ENCODE data around the gene TMEM184A. TPM values are rescaled to one million over a fixed set of nuclear protein-coding genes. Genes with fewer than 3 reads are reported as not detected.

The TMEM184A gene
- total RNA-seq, 2 donors from 2014 or later, result 4.6 to 5.1 TPM

DNA sequence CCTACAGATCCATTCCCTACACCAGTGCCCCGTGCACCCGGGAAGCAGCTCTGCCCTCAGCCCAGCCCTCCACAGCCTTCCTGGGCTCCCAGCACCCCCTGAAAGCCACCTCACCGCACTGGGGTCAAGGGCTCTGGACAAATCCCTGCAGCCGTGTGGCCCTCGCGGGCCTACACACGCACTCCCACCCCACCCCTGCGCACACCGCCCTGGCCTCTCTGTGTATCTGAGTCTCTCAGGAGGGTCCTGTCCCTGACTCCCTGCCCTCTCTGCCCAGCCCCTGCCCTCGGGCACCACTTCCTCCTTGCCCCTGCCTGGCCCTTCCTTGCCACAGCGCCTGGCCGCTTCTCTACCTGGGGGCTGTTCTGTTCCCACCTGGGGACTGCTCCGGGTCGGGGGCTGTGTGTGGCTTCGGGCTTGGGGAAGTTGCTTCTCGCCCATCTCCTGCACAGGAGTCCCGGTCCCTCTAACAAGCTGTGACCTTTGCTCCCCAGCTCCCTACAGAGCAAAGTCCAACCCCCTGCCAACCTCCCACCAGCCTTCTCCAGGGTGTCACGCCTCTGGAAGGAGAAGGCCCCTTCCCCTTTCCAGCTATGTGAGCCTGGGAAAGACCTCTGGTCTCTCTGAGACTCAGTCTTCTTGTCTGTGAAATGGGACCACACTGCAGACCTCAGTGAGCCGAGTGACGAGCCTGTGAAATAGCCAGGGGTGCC, 1.5 kb downstream of the TMEM184A start:
- Mint-ChIP-seq H3K27ac (peak overlapping the region; percentile 44), H3K4me1 (peaks cover 14% of the 10 kb centered on the region), H3K9me3 (no peaks in the 10 kb centered on the region), H3K27me3 (ENCODE audit: insufficient read depth) (no peaks in the 10 kb centered on the region), H3K36me3 (ENCODE audit: low read depth) (no peaks in the 10 kb centered on the region), H3K4me3 (no peak overlapping the region)
- WGBS, 2 experiments (ENCODE audit: insufficient coverage in 1 of 2, insufficient read length in 1 of 2), result 90 to 93% methylated on average over 13 to 20 of the region's 20 CpGs
- Histone ChIP-seq H3K4me3 (ENCODE audit: low read length) (no peak overlapping the region), H3K9me3 (ENCODE audit: control insufficient read depth, low read length) (no peaks in the 10 kb centered on the region), H3K4me1 (ENCODE audit: control insufficient read depth, insufficient read depth, low read length) (no peaks in the 10 kb centered on the region), H3K27me3 (ENCODE audit: control insufficient read depth, insufficient read depth, low read length, poor library complexity, severe bottlenecking) (no peaks in the 10 kb centered on the region), H3K36me3 (ENCODE audit: control insufficient read depth, insufficient read depth, low read length) (no peaks in the 10 kb centered on the region), H3K9ac (ENCODE audit: extremely low read depth, low read length, poor library complexity, severe bottlenecking) (no peak overlapping the region), H3K27ac (ENCODE audit: low read depth, low read length) (no peak overlapping the region)
- TF ChIP-seq, protein P1, sequence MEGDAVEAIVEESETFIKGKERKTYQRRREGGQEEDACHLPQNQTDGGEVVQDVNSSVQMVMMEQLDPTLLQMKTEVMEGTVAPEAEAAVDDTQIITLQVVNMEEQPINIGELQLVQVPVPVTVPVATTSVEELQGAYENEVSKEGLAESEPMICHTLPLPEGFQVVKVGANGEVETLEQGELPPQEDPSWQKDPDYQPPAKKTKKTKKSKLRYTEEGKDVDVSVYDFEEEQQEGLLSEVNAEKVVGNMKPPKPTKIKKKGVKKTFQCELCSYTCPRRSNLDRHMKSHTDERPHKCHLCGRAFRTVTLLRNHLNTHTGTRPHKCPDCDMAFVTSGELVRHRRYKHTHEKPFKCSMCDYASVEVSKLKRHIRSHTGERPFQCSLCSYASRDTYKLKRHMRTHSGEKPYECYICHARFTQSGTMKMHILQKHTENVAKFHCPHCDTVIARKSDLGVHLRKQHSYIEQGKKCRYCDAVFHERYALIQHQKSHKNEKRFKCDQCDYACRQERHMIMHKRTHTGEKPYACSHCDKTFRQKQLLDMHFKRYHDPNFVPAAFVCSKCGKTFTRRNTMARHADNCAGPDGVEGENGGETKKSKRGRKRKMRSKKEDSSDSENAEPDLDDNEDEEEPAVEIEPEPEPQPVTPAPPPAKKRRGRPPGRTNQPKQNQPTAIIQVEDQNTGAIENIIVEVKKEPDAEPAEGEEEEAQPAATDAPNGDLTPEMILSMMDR (conservative IDR thresholded peaks at IDR 0.05), result no peak
- no peak for DNase-seq

DNA sequence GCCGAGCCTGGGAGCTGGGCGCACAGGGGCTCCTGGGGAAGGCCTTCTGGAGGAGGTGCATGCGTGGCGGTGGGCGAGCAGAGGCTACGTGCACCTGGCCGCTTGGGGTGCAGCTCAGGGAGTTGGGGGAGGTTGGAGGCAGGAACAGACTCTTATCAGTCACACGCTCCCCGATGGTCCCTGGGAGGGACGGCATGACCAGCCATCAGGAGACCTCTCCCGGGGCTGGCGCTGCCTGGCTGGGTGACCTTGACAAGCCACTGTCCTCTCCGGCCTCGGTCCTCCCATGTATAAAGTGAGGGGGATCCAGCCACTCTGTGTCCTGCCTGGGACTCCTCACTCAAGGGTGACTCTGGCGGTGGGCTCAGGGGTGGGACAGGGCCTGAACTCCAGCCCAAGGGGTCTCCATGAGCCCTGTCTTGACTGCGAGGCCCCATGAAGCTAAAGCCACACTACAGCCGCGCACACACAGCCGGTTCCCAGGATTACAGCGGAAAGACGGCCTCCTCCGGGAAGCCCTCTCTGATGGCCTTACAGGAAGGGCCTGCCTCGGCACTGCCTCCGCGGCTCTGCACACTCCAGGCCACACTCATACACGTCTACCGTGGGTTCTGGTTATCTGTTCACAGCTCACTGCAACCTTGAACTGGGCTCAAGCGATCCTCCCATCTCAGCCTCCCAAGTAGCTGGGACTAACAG, 2.3 kb downstream of the TMEM184A start:
- Histone ChIP-seq H3K9me3 (ENCODE audit: control insufficient read depth, low read length) (no peaks in the 10 kb centered on the region), H3K4me1 (ENCODE audit: control insufficient read depth, insufficient read depth, low read length) (no peaks in the 10 kb centered on the region), H3K9ac (ENCODE audit: extremely low read depth, low read length, poor library complexity, severe bottlenecking) (no peak overlapping the region), H3K27me3 (ENCODE audit: control insufficient read depth, insufficient read depth, low read length, poor library complexity, severe bottlenecking) (no peaks in the 10 kb centered on the region), H3K36me3 (ENCODE audit: control insufficient read depth, insufficient read depth, low read length) (no peaks in the 10 kb centered on the region), H3K4me3 (ENCODE audit: low read length) (no peak overlapping the region), H3K27ac (ENCODE audit: low read depth, low read length) (no peak overlapping the region)
- Mint-ChIP-seq H3K27me3 (ENCODE audit: insufficient read depth) (no peaks in the 10 kb centered on the region), H3K4me1 (peaks cover 14% of the 10 kb centered on the region), H3K9me3 (no peaks in the 10 kb centered on the region), H3K27ac (peak overlapping the region; percentile 21), H3K36me3 (ENCODE audit: low read depth) (no peaks in the 10 kb centered on the region), H3K4me3 (no peak overlapping the region)
- TF ChIP-seq, protein P1 (conservative IDR thresholded peaks at IDR 0.05), result no peak
- DNase-seq, result no peak
- WGBS, 2 experiments (ENCODE audit: insufficient coverage in 1 of 2, insufficient read length in 1 of 2), result 90 to 92% methylated on average over 16 to 28 of the region's 28 CpGs

DNA sequence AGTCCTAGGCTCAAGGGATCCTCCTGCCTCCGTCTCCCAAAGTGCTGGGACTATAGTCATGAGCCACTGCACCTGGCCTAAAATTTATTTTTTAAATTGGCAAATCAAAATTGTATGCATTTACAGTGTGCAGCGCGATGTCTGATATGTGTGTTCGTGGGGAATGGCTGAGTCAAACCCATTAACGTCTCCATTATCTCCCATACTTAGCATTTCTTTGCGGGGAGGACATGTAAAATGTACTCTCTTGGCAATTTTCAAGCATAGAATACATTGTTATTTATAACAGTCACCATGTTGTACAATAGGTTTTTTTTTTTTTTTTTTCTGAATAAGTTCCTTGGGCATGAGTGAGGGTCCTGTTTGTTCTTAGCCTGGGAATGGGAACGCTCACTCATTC, 3.8 kb downstream of the TMEM184A start:
- no peak overlapping the region for H3K9ac ChIP-seq (ENCODE audit: extremely low read depth, low read length, poor library complexity, severe bottlenecking)
- no peaks in the 10 kb centered on the region for H3K36me3 ChIP-seq (ENCODE audit: control insufficient read depth, insufficient read depth, low read length)
- WGBS, 2 experiments (ENCODE audit: insufficient coverage in 1 of 2, insufficient read length in 1 of 2), result 97% methylated on average over 7 of the region's 7 CpGs
- Mint-ChIP-seq H3K27ac (no peak overlapping the region), H3K4me1 (peaks cover 14% of the 10 kb centered on the region), H3K9me3 (no peaks in the 10 kb centered on the region), H3K4me3 (no peak overlapping the region), H3K36me3 (ENCODE audit: low read depth) (no peaks in the 10 kb centered on the region), H3K27me3 (ENCODE audit: insufficient read depth) (no peaks in the 10 kb centered on the region)
- TF ChIP-seq, protein P1 (conservative IDR thresholded peaks at IDR 0.05), result no peak
- no peaks in the 10 kb centered on the region for H3K9me3 ChIP-seq (ENCODE audit: control insufficient read depth, low read length)
- no peaks in the 10 kb centered on the region for H3K27me3 ChIP-seq (ENCODE audit: control insufficient read depth, insufficient read depth, low read length, poor library complexity, severe bottlenecking)
- no peak for DNase-seq
- no peaks in the 10 kb centered on the region for H3K4me1 ChIP-seq (ENCODE audit: control insufficient read depth, insufficient read depth, low read length)
- H3K4me3 ChIP-seq (ENCODE audit: low read length), result no peak overlapping the region
- no peak overlapping the region for H3K27ac ChIP-seq (ENCODE audit: low read depth, low read length)
